Skin epidermis (tissue), 12 donors: ENCODE data around the gene PCNT.

Experiments used
- H3K27ac ChIP-seq, 21 experiments: fragments of 200-600 bp; sonication (generic) in 11 of 21; one replicate each; pipeline ENCODE4 v1.5.0; 2020; ENCODE audit warnings: mild to moderate bottlenecking in 3 of 21, inconsistent platforms in 2 of 21, moderate library complexity in 2 of 21
- H3K4me3 ChIP-seq, 7 experiments: fragments of 200-600 bp; sonication (generic) in 2 of 7; one replicate each; pipeline ENCODE4 v1.5.0; 2020; ENCODE audit warnings: inconsistent platforms in 2 of 7, mild to moderate bottlenecking in 2 of 7, moderate library complexity in 1 of 7

Gene PCNT

DNA sequence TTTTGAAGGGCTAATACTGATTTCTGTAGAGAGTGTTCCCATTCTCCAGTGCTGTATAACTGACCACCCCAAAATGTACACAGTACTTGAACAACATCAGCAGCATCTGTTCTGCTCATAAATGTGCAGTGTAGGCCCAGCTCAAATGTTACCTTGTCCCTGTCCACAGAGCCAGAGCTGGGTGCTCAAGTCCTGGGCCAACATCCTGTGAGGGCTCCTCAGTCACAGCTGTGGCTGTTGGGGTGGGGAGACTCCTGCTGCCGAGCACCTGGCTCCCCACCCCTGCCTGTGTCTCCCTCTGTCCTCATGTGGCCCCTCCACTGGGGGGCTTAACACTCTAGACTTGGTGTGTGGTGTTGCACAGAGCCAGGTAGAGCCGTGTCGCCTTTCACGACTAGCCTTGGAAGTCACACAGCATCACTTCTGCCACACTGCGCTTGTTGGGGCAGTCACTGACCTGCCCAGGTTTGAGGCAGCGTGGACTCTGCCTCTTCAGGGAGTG is 165.3 kb downstream of the PCNT start:
- no peak overlapping the region for H3K27ac ChIP-seq
- no peak overlapping the region for H3K4me3 ChIP-seq

GRCh38 chr21:46489800-46490199 is 165.8 kb downstream of the PCNT start:
- Histone ChIP-seq H3K27ac (no peak overlapping the region), H3K4me3 (no peak overlapping the region)

DNA sequence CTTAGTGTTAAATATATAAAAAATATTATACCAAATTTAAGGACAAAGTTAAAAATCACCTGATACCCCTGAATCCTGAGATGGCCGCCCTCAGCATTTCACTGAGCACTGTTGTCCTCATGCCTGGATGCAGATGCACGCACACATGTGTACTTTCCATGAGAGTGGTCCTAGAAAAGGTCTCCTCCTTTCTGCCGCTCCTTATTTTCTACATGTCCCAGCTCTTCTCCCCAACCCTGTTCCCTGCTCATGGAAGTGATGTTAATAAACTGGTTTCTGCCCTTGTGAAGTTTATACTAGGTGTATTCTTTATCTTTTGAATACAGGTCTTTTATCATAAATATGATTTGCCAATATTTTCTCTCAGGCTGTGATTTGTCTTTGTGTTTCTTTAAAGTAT is 167.6 kb downstream of the PCNT start:
- Histone ChIP-seq H3K4me3 (no peak overlapping the region), H3K27ac (no peak overlapping the region)

GRCh38 chr21:46492851-46493250 is 168.9 kb downstream of the PCNT start:
- no peak overlapping the region for H3K4me3 ChIP-seq
- no peak overlapping the region for H3K27ac ChIP-seq

DNA sequence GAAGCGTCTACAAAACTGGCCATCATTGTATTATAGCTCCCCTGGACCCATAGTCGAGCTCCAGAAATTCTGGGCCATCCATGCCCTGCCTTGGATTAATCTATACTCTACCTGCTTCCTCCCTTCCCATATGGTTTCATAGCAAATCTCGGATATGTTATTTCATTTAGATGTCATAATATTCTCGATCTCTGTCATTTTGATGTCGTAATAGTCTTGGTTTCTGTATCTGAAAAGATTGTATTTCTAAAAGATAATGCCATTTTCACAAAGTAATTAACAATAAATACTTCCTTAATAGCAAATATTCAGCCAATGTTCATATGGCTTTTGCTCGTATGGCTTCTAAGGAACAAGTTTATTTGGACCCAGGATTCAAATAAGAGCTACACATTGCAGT is 169.9 kb downstream of the PCNT start:
- no peak overlapping the region for H3K27ac ChIP-seq
- no peak overlapping the region for H3K4me3 ChIP-seq
